Globus pallidus (tissue), 1 donor: ENCODE measurements around the gene FCRL3.
"Not testable (repeated sequence)": the region's sequence is repeated elsewhere in the genome, so short reads cannot be mapped to it uniquely, and the experiment has no call there.

Source experiments
- DNase-seq: peaks from one replicate; pipeline ENCODE4 v3.0.0-alpha.2; 2015; ENCODE audit warnings: low spot score

Gene FCRL3, protein sequence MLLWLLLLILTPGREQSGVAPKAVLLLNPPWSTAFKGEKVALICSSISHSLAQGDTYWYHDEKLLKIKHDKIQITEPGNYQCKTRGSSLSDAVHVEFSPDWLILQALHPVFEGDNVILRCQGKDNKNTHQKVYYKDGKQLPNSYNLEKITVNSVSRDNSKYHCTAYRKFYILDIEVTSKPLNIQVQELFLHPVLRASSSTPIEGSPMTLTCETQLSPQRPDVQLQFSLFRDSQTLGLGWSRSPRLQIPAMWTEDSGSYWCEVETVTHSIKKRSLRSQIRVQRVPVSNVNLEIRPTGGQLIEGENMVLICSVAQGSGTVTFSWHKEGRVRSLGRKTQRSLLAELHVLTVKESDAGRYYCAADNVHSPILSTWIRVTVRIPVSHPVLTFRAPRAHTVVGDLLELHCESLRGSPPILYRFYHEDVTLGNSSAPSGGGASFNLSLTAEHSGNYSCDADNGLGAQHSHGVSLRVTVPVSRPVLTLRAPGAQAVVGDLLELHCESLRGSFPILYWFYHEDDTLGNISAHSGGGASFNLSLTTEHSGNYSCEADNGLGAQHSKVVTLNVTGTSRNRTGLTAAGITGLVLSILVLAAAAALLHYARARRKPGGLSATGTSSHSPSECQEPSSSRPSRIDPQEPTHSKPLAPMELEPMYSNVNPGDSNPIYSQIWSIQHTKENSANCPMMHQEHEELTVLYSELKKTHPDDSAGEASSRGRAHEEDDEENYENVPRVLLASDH

DNA sequence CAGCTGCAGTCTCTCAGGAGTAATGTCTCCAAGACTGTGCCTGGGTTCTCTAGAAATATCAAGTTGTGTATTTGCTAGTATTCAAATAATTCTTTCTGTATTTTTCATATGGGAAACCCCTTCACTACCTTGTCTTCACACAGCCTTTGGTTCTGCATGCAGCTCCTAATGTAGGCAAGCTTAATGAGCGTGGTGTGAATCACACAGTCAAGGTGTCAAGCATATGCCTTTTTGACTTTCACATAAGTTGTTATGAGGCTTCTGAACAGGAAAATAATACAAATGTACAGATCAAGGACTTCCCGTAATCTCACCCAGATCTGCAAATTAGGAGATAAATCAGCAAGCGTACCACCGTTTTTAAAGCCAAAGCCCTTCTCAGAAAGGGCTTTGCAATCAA, at the start of gene FCRL3:
Gene FCRL3, minus strand, starts transcription at position 38 of the 400 bp plus-strand sequence. CDS start 280 bp downstream, outside the sequence.
- DNase-seq, result no peak

DNA sequence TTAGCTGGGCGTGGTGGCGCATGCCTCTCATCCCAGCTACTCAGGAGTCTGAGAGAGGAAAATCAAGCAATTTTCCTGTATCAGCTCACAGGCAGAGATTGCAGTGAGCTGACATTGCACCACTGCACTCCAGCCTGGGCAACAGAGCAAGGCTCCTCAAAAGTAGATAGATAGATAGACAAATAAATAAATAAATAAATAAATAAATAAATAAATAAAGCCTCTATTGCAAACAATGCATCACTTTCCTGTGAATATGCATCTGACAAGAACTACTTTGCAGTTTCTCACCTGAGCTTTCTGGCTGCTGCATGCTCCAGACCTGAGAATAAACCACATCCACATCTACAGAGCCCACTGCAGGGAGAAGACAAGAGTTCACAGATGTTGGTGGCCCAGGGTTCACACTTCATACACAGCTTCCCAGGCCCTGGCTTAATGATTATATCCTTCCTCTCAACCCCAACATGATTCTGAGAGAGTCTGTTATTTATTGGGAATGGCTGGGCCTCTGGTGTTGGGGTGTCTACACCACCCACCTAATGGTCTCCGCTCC, 47.8 kb upstream of the FCRL3 start:
- no peak for DNase-seq

DNA sequence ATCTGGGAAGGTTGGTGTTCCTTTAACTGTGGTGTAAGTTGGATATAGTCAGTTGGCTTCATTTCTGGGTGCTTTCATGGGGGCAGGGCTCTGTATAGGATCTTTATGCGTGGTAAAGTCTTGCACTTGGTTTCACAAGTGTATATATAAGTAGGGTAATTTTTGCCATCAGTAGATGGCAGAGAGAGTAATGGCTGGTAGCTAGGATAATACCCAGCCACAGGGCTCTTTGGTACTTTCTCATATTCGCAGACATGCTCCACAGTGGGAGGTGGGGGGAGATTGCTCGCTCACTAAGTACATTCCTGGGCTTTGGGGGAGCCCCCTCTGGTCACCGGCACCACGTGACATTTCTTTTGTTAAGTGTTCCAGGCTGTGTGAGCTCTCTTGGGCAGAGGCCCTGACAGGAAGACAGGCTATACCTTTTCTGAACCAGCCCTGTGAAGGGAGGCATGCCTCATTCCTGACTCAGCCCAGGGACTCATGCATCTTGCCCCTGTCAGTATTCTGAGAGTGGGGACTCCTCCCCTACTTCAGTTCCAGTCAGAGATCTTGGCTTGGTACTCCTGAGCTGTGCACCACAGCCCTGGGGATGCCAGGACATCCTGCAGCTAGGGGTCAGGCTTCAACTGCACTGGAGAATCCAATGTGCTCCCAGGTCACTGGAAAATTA, 38.8 kb upstream of the FCRL3 start:
- DNase-seq, result no peak

DNA sequence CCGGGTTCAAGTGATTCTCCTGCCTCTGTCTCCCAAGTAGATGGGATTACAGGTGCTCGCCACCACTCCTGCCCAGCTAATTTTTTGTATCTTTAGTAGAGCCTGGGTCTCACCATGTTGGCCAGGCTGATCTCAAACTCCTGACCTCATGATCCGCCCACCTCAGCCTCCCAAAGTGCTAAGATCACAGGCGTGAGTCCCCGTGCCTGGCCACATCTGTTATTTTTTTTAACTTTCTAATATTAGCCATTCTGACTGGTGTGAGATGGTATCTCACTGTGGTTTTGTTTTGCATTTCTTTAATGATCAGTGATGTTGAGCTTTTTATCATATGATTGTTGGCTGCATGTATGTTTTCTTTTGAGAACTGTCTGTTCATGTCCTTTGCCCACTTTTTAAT, 35.4 kb upstream of the FCRL3 start:
- DNase-seq, result not testable (repeated sequence)

DNA sequence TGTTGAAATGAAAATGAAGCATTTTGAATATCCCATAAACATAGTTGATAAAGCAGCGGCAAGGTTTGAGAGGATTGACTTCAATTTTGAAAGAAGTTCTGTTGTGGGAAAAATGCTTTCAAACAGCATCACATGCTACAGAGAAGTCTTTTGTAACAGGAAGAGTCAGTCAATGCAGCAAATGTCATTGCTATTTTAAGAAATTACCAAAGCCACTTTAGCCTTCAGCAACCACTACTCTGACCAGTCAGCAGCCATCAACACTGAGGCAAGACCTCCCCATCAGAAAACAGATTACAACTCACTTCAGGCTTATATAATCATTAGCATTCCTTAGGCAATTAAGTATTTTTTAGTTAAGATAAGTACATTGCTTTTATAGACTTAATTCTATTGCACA, 33.8 kb upstream of the FCRL3 start:
- peak; percentile 30 for DNase-seq

DNA sequence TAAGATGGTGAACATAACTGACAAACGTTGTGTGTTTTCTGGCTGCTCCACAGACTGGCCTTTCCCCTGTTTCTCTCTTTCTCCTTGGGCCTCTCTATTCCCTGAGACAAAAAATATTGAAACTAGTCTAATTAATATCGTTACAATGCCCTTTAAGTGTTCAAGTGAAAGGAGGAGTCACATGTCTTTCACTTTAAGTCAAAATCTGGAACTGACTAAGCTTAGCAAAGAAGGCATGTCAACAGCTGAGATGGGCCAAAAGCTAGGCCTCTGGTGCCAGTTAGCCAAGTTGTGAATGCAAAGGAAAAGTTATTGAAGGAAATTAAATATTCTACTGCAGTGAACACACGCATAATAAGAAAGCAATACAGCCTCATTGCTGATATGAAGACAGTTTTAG, 32.2 kb upstream of the FCRL3 start:
- no peak for DNase-seq

DNA sequence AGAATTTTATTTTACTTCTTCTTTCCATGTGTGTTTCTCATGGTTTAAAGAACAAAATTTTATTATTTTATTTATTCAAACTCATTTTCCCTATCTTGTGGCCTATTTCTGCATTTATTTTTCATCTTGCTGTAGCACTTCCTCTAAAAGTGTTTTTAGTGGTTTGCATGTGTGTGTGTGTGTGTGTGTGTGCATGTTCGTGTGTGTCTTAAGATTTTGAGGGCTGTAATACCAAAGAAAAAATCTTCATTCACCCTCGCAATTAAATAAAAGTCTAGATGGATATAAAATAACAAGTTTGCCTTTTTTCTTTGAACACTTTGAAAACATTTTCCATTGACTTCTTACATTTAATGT, 24.6 kb upstream of the FCRL3 start:
- no peak for DNase-seq

DNA sequence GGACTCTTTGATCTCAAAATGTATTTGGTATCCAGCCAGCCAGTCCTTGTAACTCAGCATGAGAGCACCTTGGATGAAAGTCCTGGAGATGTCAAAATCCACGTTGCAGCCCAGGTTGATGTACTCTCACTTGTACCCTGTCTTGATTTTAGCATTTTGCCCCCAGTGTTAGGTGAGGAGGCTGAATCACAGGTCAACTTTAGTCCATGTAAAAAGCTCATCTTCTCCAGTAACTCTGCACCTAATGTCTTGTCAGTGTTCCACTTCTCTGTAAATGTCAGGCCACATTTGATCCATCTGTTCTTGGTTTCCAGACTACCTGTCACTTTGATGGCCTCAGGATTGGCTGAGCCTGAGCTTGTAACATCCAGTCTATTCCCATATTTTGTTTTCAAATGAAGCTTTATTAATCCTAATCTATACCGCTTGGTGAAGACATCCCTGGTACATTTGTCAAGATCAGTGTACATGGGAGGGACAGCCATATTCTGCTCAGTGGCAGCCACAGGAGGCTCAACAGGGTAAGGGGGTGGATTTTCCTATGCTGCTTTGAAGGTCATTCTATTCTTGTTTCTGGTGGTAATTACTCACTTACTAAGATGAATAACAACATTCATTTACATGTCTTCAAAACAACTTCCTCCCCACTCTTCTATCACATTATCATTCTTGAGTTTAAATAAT, 24.1 kb upstream of the FCRL3 start:
- DNase-seq, result no peak

DNA sequence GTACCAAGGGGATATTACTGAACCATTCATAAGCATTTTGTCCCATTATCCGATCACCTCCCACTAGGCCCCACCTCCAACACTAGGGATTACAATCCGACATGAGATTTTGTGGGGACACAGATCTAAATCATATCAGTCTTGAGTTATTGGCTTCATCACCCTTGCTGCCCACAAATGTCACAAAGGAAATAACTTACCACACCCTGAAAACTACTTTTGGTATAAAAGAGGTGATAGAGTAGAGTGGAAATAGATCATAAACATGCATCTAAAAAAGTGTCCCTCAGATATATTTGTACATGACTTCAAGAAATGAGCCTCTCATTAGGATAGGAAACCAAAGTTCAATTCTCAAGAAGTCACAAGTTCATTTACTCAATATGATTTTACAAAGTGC, 22.6 kb upstream of the FCRL3 start:
- no peak for DNase-seq

DNA sequence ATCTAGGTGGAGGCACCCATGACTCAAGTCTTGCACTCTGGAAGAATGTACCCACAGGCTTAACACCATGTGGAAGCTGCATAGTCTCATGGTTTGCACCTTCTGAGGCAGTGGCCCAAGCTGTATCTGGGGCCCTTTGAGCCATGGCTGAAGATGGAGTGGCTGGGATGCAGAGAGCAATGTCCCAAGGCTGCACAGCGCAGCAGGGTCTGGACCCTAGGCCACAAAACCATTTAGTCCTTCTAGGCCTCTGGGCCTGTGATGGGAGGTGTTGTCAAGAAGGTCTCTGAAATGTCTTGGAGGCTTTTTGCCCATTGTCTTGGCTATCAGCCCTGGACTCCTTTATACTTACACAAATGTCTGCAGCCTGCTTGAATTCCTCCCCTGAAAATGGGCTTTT, 21.4 kb upstream of the FCRL3 start:
- no peak for DNase-seq

DNA sequence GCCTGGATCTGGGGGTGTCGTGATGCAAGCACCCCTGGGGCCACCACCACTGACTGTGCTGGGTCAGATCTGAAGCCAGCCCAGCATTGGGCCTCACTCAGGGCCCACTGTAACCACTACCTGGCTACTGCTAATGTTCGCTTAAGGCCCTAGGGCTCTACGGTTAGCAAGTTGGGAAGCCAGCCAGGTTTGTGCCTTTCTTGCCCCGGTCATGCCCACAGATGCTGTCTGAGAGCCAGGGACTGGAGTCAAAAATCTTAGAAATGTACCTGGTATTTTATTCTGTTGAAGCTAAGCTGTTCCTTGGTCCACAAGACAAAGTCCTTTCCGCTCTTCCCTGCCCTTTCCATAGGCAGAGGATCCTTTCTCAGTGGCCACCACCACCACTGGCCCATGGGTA, 15.2 kb upstream of the FCRL3 start:
- DNase-seq, result no peak

DNA sequence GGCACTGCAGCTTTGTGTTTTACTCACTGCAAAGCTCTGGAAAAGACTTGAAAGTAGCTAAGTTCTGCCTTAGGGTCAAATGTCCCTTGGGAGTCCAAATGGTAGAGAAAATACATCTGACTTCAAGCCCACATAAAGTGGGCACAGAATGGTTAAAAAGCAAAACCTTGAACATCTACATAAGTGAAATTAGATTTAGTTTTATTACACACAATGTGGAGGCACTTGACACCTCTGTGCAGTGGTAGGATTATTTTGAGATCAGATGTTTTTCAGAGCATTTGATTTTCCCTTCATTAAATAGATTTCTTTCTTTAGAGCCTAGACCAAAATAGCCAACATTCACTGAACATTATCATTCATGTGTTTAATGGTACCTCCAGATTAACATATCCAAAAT, 11.2 kb upstream of the FCRL3 start:
- DNase-seq, result no peak

DNA sequence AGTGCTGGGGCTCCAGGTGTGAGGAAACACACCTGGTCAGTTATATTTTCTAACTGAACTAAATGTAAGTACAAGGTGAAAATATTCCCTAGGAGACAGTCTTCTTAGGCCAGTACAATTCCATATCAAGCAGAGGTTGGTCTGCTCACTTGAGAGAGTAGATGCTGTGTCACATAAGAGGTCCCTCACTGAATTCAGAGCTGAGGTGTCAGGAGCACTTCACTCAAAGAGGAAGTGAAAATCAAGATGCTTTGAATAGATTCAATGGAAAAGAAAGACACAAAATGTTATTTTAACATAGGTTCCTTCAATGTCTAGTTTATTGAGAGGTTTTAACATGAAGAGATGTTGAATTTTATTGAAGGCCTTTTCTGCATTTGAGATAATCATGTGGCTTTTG, 4.3 kb upstream of the FCRL3 start:
- no peak for DNase-seq

DNA sequence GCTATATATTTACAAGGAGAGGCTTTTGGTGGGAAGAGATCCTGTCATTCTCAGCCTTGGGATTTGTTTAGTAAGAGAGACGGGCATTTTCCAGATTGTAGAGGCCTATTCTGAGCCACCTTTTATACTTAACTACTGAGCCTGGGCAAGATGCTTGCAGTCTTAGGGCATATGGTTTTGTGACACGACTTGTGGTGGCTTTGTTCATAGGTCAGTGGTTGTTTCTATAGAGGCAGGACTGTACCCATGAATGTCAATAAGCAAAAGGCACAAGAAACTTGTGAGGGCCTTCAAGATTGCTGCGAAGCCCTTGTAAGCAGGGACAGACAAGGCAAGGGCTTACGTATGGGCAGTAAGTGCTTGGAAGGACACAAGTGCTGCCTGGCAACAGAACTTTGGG, 3.4 kb upstream of the FCRL3 start:
- no peak for DNase-seq

DNA sequence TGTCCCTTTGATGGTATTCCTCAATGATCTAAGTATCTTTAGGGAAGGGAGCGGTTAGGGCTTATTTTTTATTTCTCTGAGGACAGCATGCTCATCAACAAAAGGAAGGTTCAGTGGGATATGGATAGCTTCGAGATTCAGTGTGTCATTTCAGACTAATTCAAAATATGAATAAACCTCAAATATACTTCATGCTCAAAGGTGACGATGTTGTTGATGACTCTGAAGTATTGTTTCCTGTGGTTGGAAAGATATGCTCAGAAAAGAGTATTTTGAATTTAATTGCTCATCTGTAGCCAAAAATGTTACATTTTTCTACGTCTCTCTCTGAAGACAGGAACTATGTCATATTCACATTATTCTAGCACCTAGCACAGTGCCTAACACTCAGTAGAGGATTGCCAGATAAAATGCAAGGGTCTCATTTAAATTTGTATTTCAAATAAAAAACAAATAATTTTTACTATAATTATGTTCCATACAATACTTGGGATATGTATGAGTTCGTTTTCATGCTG, 1.8 kb upstream of the FCRL3 start:
- DNase-seq, result no peak

DNA sequence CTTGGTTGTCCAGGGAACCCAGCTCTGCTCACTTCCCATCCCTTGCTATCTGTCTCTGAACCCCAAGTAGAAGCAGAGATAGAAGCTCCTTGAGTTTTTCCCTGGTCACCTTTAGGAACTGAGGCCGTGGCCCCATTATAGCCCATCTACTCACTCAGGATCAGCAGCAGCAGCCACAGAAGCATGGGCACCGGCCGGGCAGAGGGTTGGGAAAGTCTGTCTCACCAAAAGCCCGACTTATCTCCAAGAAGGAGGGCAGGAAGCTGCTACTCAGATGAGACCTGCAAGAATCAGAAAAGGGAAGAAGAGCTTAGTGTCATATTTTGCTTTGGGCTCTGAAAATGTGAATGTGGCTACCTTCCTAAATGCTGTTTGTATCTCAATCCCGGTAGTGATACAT, 264 bp downstream of the FCRL3 start:
- no peak for DNase-seq

DNA sequence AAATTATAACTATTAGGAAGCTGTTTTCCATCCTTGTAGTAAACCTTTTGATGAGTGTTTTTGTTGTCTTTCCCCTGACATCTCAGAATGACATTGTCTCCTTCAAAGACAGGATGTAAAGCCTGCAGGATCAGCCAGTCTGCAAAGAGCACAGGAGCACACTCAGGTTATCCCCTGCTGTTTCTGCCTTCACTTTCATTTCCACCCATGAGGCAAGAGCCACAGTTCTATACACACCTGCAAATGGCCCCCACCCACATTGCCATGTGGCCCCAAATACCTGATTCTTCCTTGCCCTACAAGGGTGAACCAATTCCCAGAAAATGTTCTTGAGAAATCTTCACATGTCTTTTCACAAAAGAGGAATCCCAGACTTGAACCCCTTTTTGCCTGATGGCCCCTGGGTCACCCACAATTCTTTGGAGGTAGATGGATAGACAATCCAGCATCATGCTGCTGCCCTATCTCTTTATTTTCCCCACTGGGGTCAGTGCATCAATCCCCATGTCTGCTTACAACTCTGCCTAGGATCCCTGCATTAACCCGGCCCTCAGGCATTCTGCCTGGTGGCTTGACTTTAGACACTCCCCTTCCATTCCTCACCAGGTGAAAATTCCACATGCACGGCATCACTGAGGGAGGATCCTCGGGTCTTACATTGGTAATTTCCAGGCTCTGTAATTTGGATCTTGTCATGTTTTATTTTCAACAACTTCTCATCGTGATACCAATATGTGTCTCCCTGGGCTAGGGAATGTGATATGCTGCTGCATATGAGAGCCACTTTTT, 2.6 kb downstream of the FCRL3 start:
- DNase-seq, result no peak

DNA sequence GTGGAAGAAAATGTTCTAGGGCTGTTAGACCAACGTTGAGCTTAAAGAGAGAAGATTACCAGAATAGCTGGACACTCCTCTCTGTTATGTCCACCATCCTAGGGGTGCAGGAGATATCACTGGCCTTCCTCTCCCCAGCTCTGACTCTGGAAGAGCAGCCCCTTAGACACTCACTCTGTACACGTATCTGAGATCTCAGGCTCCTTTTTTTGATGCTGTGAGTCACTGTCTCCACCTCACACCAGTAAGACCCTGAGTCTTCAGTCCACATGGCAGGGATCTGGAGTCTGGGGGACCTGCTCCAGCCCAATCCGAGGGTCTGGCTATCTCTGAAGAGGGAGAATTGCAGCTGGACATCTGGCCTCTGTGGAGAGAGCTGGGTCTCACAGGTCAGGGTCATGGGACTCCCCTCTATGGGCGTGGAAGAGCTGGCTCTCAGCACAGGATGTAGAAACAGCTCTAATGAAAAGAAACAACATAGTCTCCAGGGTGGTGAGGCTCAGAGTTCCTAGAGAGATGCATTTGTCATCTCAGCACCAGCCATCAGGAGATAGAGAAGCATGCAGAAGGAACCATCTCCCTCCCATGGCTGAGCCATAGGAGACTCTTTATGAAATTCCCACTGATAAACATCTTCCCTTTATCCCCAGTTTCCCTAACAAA, 3.5 kb downstream of the FCRL3 start:
- DNase-seq, result no peak

DNA sequence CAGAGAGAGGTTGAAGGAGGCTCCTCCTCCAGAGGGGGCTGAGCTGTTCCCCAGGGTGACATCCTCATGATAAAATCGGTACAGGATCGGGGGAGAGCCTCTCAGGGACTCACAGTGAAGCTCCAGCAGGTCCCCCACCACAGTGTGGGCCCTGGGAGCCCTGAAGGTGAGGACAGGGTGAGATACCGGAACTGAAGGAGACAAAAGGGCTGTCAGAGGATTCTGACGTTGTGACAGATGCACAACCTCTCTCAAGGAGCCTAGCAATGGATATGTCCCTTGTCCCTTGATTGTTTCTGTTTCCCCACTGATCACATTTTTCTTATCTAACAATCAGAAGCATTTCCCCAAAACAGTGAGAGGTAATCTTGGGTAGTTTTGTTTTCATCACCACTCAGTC, 5.2 kb downstream of the FCRL3 start:
- no peak for DNase-seq

DNA sequence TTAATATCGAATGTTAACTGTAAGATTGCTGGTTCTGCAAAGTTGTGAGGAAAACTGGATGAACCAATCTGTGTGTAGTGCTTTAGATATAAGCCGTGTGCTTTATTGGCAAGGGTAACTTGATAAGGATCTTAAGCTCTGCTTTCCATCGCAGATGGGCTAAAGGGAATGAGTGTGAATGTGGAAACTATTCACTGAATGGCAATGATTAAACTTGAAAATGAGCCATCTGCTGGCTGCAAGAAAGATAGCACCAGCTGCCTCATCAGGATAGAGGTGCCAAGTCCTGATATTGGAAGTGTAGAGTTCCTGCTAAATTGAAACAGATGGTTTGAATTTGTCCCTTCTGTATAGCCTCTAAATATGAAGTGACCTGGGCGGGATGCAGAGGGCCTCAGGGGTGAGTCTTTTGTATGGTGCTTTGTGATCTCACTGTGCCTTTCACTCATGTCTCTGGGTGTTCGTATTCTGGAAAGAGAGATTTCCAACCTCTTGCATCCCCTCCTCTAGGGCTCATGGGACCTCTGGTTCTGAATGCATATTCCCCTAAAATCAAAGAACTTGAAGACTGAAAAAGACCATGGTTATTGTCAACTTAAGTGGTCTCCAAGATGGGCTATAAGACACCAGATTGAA, 9.2 kb downstream of the FCRL3 start:
- peak; percentile 15 for DNase-seq
